BLaER1 treated with 17β-estradiol and CSF1 and Interleukin-3, amounts not matched to agents 10 nM and 100 nM (cell line): ENCODE measurements around the gene BMPER.

Experiments used
- H3K27ac ChIP-seq, 11 experiments: shearing (Covaris generic); formaldehyde crosslinking; 2 replicates each; pipeline ENCODE4 v1.8.1; 2022
- H3K27me3 ChIP-seq, 11 experiments: shearing (Covaris generic); formaldehyde crosslinking; 2 replicates each; pipeline ENCODE4 v1.8.1; 2022
- H3K36me3 ChIP-seq, 11 experiments: shearing (Covaris generic); formaldehyde crosslinking; 2 replicates each; pipeline ENCODE4 v1.8.1; 2022
- H3K4me1 ChIP-seq, 10 experiments: shearing (Covaris generic); formaldehyde crosslinking; 2 replicates each; pipeline ENCODE4 v1.8.1; 2022
- H3K4me2 ChIP-seq, 11 experiments: shearing (Covaris generic); formaldehyde crosslinking; 2 replicates each; pipeline ENCODE4 v1.8.1; 2022
- H3K4me3 ChIP-seq, 10 experiments: shearing (Covaris generic); formaldehyde crosslinking; 2 replicates each; pipeline ENCODE4 v1.8.1; 2022
- H3K9ac ChIP-seq, 11 experiments: shearing (Covaris generic); formaldehyde crosslinking; 2 replicates each; pipeline ENCODE4 v1.8.1; 2022
- H3K9me3 ChIP-seq, 11 experiments: shearing (Covaris generic); formaldehyde crosslinking; replicated peaks in 1 of 11; 2 replicates each; pipeline ENCODE4 v1.8.1; 2022
- H4K20me1 ChIP-seq, 11 experiments: shearing (Covaris generic); formaldehyde crosslinking; 2 replicates each; pipeline ENCODE4 v1.8.1; 2022
- Cebpa-rat ChIP-seq, 11 experiments: shearing (Covaris generic); IDR thresholded peaks; 2 replicates each; pipeline ENCODE4 v1.8.1; 2022

BMPER gene

DNA sequence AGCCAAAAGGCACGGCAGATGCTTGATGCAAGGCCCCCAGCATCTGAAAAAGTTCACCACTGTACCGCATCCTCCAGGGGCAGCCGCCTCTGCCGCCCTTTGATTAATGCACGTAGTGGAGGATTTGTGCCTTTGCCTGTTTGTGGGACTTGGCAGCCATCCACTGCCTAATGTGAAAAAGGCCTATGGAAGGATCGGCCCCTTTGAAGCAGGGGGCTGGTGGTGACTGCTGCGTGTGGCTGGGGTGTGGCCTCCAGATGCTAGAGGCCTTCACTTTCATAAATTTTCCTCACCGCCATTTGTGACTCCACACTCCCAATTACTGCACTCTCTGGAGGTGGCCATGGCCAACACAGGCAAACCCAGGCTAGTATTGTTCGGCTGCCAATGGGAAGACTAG, 226.0 kb downstream of the BMPER start:
- Histone ChIP-seq H3K4me1 (peaks cover 0 to 16% (median 7%) of the 10 kb centered on the region in 10 experiments; a peak in 11 of 20 replicates), H3K4me2 (no peak overlapping the region), H3K9ac (no peak overlapping the region), H4K20me1 (no peaks in the 10 kb centered on the region), H3K27ac (no peak overlapping the region), H3K36me3 (no peaks in the 10 kb centered on the region), H3K4me3 (no peak overlapping the region), H3K9me3 (peaks cover 0 to 2% (median 0%) of the 10 kb centered on the region in 11 experiments; a peak in 4 of 22 replicates), H3K27me3 (no peaks in the 10 kb centered on the region)
- no peak for TF ChIP-seq Cebpa-rat (IDR thresholded peaks at IDR 0.05)

DNA sequence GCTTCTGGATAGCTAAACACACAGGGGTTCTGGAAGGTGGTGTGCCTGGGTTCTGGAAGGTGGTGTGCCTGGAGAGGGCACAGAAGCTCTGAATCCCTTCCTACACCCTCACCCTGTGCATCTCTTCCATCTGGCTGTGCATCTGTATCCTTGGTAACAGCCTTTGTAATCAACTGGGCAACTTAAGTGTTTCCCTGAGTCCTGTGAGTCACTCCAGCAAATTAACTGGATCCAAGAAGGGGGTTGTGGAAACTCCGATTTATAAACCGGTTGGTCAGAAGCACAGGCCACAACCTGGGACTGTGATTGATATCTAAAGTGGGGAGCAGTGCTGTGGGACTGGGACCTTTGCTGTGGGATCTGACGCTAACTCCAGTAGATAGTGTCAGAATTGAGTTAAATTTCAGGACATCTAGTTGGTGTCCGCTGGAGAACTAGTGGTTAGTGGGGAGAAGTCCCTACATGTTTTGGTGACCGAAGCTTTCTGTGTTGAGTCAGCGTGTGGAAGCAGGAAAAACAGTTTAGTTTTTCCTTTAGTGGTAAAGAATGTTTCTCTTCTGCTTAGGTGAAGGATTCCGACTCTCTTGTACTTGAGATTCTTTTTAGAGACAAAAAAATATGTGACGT, 228.1 kb downstream of the BMPER start:
- Histone ChIP-seq H3K4me1 (peaks cover 0 to 16% (median 7%) of the 10 kb centered on the region in 10 experiments; a peak in 11 of 20 replicates), H3K36me3 (no peaks in the 10 kb centered on the region), H3K9ac (no peak overlapping the region), H3K4me3 (no peak overlapping the region), H3K27me3 (no peaks in the 10 kb centered on the region), H3K9me3 (no peaks in the 10 kb centered on the region), H4K20me1 (no peaks in the 10 kb centered on the region), H3K27ac (no peak overlapping the region), H3K4me2 (no peak overlapping the region)
- no peak for TF ChIP-seq Cebpa-rat (IDR thresholded peaks at IDR 0.05)

DNA sequence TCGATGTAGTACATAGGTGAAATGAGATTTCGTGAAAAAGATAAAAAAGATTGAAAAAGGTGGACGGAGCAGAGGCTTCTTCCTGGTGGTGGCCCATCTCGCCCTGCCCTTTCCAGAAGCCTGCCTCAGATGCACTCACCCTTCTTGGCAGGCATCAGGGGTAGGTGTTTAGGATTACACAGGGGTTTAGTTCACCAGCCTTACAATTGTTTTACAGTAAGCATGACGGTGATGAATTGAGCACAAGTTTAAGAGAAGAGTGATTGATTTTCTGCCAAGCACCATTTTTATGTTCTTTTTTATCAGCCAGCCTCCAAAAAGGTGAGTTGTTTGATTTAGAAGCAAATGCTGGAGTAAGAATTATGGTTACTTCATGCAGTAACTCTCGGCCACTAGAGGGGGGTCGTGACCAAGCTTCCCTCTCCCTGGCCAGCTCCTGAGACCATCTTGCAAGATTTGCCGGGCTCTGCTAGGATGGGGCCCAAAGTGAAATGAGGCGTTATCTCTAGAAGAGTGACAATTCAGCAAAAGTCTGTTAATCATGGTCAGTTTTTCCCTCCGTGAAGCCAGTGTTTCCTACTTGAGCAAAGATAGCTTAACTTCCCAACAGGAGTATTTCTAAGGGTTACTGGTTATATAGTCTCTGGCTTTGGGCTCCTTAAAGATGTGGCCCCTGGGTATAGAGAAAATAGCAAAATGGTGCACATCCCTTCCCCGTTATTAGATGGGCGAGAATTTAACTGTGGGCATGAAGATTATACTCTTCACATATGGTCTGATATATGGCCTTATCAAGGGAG, 228.8 kb downstream of the BMPER start:
- Histone ChIP-seq H4K20me1 (no peaks in the 10 kb centered on the region), H3K36me3 (no peaks in the 10 kb centered on the region), H3K27ac (no peak overlapping the region), H3K9me3 (no peaks in the 10 kb centered on the region), H3K4me3 (no peak overlapping the region), H3K27me3 (no peaks in the 10 kb centered on the region), H3K4me2 (no peak overlapping the region), H3K4me1 (peaks cover 0 to 10% (median 4%) of the 10 kb centered on the region in 10 experiments; a peak in 11 of 20 replicates), H3K9ac (no peak overlapping the region)
- TF ChIP-seq Cebpa-rat (IDR thresholded peaks at IDR 0.05), result no peak

DNA sequence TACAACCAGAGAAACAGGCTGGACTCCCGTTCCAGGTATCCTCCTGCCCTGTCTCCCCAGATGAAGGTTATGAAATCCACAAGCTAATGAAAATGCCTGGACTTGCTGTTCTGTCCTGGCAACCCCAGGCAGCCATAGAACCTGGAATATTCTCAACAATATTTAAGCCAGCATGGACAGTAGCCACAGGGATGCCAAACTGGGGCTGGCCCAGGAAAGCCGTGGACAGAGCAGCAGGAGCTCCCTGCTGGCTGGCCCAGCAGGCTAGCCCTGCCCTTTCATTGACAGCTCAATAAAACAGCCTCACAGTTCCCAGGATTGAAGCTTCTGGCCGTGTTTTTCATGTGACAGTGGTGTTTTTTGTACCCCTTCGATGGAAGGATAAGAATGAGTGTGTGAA, 230.6 kb downstream of the BMPER start:
- Histone ChIP-seq H3K27ac (no peak overlapping the region), H3K27me3 (no peaks in the 10 kb centered on the region), H3K4me1 (no peaks in the 10 kb centered on the region), H4K20me1 (no peaks in the 10 kb centered on the region), H3K36me3 (no peaks in the 10 kb centered on the region), H3K4me3 (no peak overlapping the region), H3K9me3 (no peaks in the 10 kb centered on the region), H3K9ac (no peak overlapping the region), H3K4me2 (no peak overlapping the region)
- TF ChIP-seq Cebpa-rat (IDR thresholded peaks at IDR 0.05), result no peak

DNA sequence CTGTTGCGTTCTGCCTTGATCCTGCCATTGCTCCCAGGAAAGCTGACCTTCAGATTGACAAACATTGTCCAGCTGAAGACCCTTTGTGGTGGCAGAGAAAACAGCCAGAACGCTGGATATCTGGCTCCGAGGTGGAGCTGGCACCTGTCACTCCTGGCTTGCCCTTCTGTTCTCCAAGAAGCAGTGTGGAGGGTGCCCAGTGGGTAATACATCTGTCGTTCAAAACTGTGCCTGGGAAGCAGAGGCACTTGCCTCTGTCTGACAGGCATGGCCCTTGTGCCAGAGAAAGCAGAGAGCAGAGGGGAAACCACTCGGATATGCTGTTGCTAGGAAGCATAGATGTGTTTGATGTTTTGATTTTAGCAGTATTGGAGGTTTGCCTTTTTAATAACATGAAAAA, 231.4 kb downstream of the BMPER start:
- H3K27me3 ChIP-seq, result no peaks in the 10 kb centered on the region
- no peak overlapping the region for H3K9ac ChIP-seq
- H3K4me1 ChIP-seq, result no peaks in the 10 kb centered on the region
- H4K20me1 ChIP-seq, result no peaks in the 10 kb centered on the region
- no peaks in the 10 kb centered on the region for H3K9me3 ChIP-seq
- no peaks in the 10 kb centered on the region for H3K36me3 ChIP-seq
- no peak for TF ChIP-seq Cebpa-rat (IDR thresholded peaks at IDR 0.05)
- no peak overlapping the region for H3K4me2 ChIP-seq
- no peak overlapping the region for H3K4me3 ChIP-seq
- no peak overlapping the region for H3K27ac ChIP-seq

DNA sequence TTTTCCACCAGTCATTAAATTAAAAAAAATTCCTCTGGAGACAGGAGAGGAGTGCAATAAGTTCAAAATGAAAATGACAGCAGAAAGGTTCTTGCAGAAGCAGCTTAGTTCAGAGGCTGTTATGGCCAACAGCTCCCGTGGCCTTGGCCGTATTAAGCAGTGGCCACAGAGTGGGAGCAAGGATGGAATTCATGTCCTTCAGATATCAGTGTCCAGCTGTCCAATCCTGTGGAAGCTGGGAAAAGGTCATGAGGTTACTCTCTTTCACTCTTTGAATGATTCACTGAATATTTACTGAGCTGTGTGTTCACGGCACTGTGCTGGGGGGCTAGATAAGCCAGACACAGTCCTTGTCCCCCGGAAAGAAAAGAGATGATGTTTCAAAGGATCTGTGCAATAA, 231.8 kb downstream of the BMPER start:
- Histone ChIP-seq H3K4me2 (no peak overlapping the region), H3K9ac (no peak overlapping the region), H4K20me1 (no peaks in the 10 kb centered on the region), H3K4me3 (no peak overlapping the region), H3K36me3 (no peaks in the 10 kb centered on the region), H3K27ac (no peak overlapping the region), H3K4me1 (no peaks in the 10 kb centered on the region), H3K9me3 (no peaks in the 10 kb centered on the region), H3K27me3 (no peaks in the 10 kb centered on the region)
- TF ChIP-seq Cebpa-rat (IDR thresholded peaks at IDR 0.05), result no peak

DNA sequence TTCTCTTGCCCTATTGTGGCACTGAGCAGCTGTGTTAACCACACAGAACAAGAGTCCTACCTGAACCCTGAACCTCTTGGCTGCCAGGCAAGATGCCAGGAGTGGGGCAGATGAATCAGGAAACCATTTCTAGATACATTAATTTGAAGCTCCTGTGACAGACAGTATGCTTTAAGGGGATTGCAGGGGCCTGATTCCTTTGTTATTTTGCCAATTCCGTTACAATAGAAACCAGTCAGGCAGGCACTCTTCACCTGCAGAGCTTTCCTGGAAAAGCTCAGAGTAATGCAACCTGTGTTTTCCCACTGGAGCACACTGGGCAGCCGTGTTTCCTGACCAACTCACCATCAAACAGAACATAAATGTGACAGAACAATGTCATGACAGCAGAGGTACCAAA, 233.1 kb downstream of the BMPER start:
- H4K20me1 ChIP-seq, result no peaks in the 10 kb centered on the region
- no peak for TF ChIP-seq Cebpa-rat (IDR thresholded peaks at IDR 0.05)
- H3K9me3 ChIP-seq, result no peaks in the 10 kb centered on the region
- H3K9ac ChIP-seq, result no peak overlapping the region
- H3K27ac ChIP-seq, result no peak overlapping the region
- H3K27me3 ChIP-seq, result no peaks in the 10 kb centered on the region
- no peaks in the 10 kb centered on the region for H3K4me1 ChIP-seq
- no peaks in the 10 kb centered on the region for H3K36me3 ChIP-seq
- H3K4me2 ChIP-seq, result no peak overlapping the region
- H3K4me3 ChIP-seq, result no peak overlapping the region

DNA sequence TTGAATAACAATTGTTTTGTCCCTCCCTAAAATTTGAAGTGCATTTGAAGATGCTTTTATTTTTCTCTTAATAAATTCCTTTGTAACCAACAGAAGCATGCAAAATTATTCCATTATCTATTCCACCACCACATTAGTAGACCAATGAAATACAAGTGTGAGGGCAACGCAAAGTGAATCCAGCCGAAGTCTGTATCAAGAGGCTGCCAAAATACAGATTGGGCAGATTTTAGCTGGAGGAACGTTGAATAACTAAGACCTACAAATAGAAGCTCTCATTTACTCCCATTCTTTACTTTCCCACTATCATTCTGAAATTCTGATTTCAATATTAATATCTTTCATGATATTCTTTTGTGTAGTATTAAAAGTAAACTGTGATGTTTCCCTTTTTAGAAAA, 233.7 kb downstream of the BMPER start:
- Histone ChIP-seq H3K9me3 (no peaks in the 10 kb centered on the region), H4K20me1 (no peaks in the 10 kb centered on the region), H3K27ac (no peak overlapping the region), H3K4me2 (no peak overlapping the region), H3K9ac (no peak overlapping the region), H3K4me1 (no peaks in the 10 kb centered on the region), H3K27me3 (no peaks in the 10 kb centered on the region), H3K4me3 (no peak overlapping the region), H3K36me3 (no peaks in the 10 kb centered on the region)
- TF ChIP-seq Cebpa-rat (IDR thresholded peaks at IDR 0.05), result no peak

DNA sequence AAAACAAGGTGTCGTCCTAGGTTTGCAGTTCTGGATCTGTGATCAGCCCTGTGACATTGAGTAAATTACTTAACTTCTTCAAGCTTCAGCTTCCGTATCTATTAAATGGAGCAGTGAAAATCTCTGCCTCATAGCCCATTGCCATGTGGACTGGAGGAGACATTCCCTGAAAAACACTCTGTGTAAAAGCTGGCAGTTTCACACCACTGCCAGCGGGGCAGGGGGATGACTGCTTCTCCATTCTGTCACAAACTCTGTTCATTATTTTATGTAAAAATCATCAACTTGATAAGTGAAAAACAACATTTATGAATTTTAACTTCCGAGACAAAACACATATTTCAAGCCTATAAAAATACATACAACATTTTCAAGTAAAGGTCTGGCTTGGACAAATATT, 234.7 kb downstream of the BMPER start:
- Histone ChIP-seq H3K27me3 (no peaks in the 10 kb centered on the region), H3K27ac (no peak overlapping the region), H3K4me2 (no peak overlapping the region), H3K9ac (no peak overlapping the region), H3K4me1 (no peaks in the 10 kb centered on the region), H3K4me3 (no peak overlapping the region), H4K20me1 (no peaks in the 10 kb centered on the region), H3K36me3 (no peaks in the 10 kb centered on the region), H3K9me3 (no peaks in the 10 kb centered on the region)
- no peak for TF ChIP-seq Cebpa-rat (IDR thresholded peaks at IDR 0.05)

DNA sequence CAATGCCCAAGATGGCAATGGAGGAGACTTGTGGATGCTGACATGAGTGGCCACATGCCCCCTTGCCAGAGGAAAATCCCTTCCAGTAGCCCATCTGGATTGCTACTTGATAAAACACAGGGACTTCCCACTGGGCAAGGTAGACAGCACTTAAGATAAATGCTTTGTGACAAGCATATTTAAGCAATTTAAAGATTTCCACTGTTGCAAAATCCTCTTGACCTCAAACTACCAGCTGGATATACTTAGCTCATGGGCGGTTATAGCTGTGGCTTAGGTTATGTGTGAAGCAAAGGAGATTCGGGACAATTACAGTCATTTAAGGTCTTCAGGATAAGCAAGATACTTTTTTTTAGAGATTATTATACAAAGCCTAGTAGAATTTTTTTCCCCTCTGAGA, 238.1 kb downstream of the BMPER start:
- no peaks in the 10 kb centered on the region for H3K36me3 ChIP-seq

More for the DNA sequence above, 238.1 kb downstream of the BMPER start:
- TF ChIP-seq Cebpa-rat (IDR thresholded peaks at IDR 0.05), result no peak
- H3K9me3 ChIP-seq, result no peaks in the 10 kb centered on the region
- no peaks in the 10 kb centered on the region for H3K4me1 ChIP-seq
- H3K4me3 ChIP-seq, result no peak overlapping the region
- H3K27me3 ChIP-seq, result no peaks in the 10 kb centered on the region
- no peaks in the 10 kb centered on the region for H4K20me1 ChIP-seq
- no peak overlapping the region for H3K4me2 ChIP-seq
- H3K9ac ChIP-seq, result no peak overlapping the region
- H3K27ac ChIP-seq, result no peak overlapping the region
